Measurements from ENCODE around the gene ZMIZ1. TPM values are rescaled to one million over a fixed set of nuclear protein-coding genes. Genes with fewer than 3 reads are reported as not detected.

Gene ZMIZ1
- total RNA-seq, 6 experiments from 2014 or later: 38.6 to 60.3 (median 51.2) TPM

GRCh38 chr10:79202188-79203013 is 133.6 kb downstream of the ZMIZ1 start:
- H3K4me1 Mint-ChIP-seq (ENCODE audit: low read depth): no peaks in the 10 kb centered on the region; the same call in 1 of the 2 replicates
- peaks cover 13% of the 10 kb centered on the region for H3K27me3 Mint-ChIP-seq (ENCODE audit: insufficient read depth)
- H3K36me3 Mint-ChIP-seq (ENCODE audit: low read depth): peaks cover 27% of the 10 kb centered on the region; the same call in 1 of the 2 replicates
- TF ChIP-seq CTCF (IDR thresholded peaks at IDR 0.05): peak; percentile 77
- H3K4me3 Mint-ChIP-seq: no peak overlapping the region
- H3K27ac Mint-ChIP-seq: no peak overlapping the region; the same call in 1 of the 2 replicates
- no peak for DNase-seq
- H3K9me3 Mint-ChIP-seq: no peaks in the 10 kb centered on the region

- no peak overlapping the region for H3K27ac Mint-ChIP-seq
- no peak for DNase-seq
- H3K4me3 Mint-ChIP-seq: no peak overlapping the region
- H3K36me3 Mint-ChIP-seq (ENCODE audit: low read depth): peaks cover 24% of the 10 kb centered on the region; the same call in 1 of the 2 replicates
- no peak for TF ChIP-seq CTCF (IDR thresholded peaks at IDR 0.05)
- H3K9me3 Mint-ChIP-seq: no peaks in the 10 kb centered on the region
- no peaks in the 10 kb centered on the region; the same call in 1 of the 2 replicates for H3K4me1 Mint-ChIP-seq (ENCODE audit: low read depth)
- peaks cover 13% of the 10 kb centered on the region for H3K27me3 Mint-ChIP-seq (ENCODE audit: insufficient read depth)
Observed at GRCh38 chr10:79203014-79203644, 134.4 kb downstream of the ZMIZ1 start.

GRCh38 chr10:79203833-79204232 is 135.1 kb downstream of the ZMIZ1 start:
- no peak for TF ChIP-seq CTCF (IDR thresholded peaks at IDR 0.05)
- no peaks in the 10 kb centered on the region; the same call in 1 of the 2 replicates for H3K4me1 Mint-ChIP-seq (ENCODE audit: low read depth)
- H3K27me3 Mint-ChIP-seq (ENCODE audit: insufficient read depth): peaks cover 13% of the 10 kb centered on the region
- no peak overlapping the region for H3K4me3 Mint-ChIP-seq
- H3K27ac Mint-ChIP-seq: no peak overlapping the region
- peaks cover 27% of the 10 kb centered on the region; the same call in 1 of the 2 replicates for H3K36me3 Mint-ChIP-seq (ENCODE audit: low read depth)
- no peak for DNase-seq
- H3K9me3 Mint-ChIP-seq: no peaks in the 10 kb centered on the region

- Mint-ChIP-seq H3K27ac (peak overlapping the region; percentile 44), H3K4me1 (ENCODE audit: low read depth) (no peaks in the 10 kb centered on the region; the same call in 1 of the 2 replicates), H3K27me3 (ENCODE audit: insufficient read depth) (peaks cover 7% of the 10 kb centered on the region), H3K36me3 (ENCODE audit: low read depth) (peaks cover 36% of the 10 kb centered on the region; the same call in 1 of the 2 replicates), H3K9me3 (no peaks in the 10 kb centered on the region), H3K4me3 (no peak overlapping the region; the same call in 1 of the 2 replicates)
- no peak for TF ChIP-seq CTCF (IDR thresholded peaks at IDR 0.05)
- no peak for DNase-seq
Observed at GRCh38 chr10:79206300-79207095, 137.7 kb downstream of the ZMIZ1 start.

GRCh38 chr10:79207096-79207357 is 138.3 kb downstream of the ZMIZ1 start:
- no peak for TF ChIP-seq CTCF (IDR thresholded peaks at IDR 0.05)
- Mint-ChIP-seq H3K9me3 (no peaks in the 10 kb centered on the region), H3K4me1 (ENCODE audit: low read depth) (no peaks in the 10 kb centered on the region; the same call in 1 of the 2 replicates), H3K27me3 (ENCODE audit: insufficient read depth) (peaks cover 7% of the 10 kb centered on the region), H3K4me3 (no peak overlapping the region; the same call in 1 of the 2 replicates), H3K27ac (peak overlapping the region; percentile 44), H3K36me3 (ENCODE audit: low read depth) (peaks cover 36% of the 10 kb centered on the region; the same call in 1 of the 2 replicates)
- no peak for DNase-seq

Measured in HFFc6 (cell line).